GM12891 (cell line): Measurements from ENCODE around the gene LYRM4.

ENCODE experiments used
- PAX5 ChIP-seq: IDR thresholded peaks from 2 replicates; pipeline ENCODE4 v1.6.1; 2011; ENCODE audit warnings: low read length, moderate library complexity, mild to moderate bottlenecking; ENCODE audit not compliant: insufficient read depth, severe bottlenecking
- POLR2A ChIP-seq: IDR thresholded peaks from 2 replicates; pipeline ENCODE4 v1.6.1; 2011; ENCODE audit warnings: low read depth, low read length, control low read depth
- POLR2AphosphoS5 ChIP-seq: IDR thresholded peaks from 2 replicates; pipeline ENCODE4 v1.6.1; 2011; ENCODE audit warnings: low read depth, low read length, control low read depth
- POU2F2 ChIP-seq: IDR thresholded peaks from 2 replicates; pipeline ENCODE4 v1.6.1; 2011; ENCODE audit warnings: low read depth, mild to moderate bottlenecking, control low read depth, low read length, moderate library complexity
- SPI1 ChIP-seq: IDR thresholded peaks from 2 replicates; pipeline ENCODE4 v1.6.1; 2011; ENCODE audit warnings: low read depth, low read length, control low read depth
- TAF1 ChIP-seq: IDR thresholded peaks from 2 replicates; pipeline ENCODE4 v1.6.1; 2011; ENCODE audit warnings: low read depth, low read length, control low read depth

- no peak for TF ChIP-seq POLR2AphosphoS5
- TF ChIP-seq POU2F2, result no peak
- TF ChIP-seq POLR2A, result no peak
- TF ChIP-seq SPI1, result no peak
- TF ChIP-seq PAX5, result no peak
- no peak for TF ChIP-seq TAF1
These were observed 79.0 kb downstream of the LYRM4 start for GRCh38 chr6:5181510-5182317.
